K562 (cell line): Measurements from ENCODE around the gene EIF3K. TPM values are rescaled to one million over a fixed set of nuclear protein-coding genes. Genes with fewer than 3 reads are reported as not detected.

Source experiments
- ATAC-seq: fragments of 200-7000 bp; cut with Tn5 transposase; 3 replicates; pipeline ENCODE4 v1.9.1; 2020; ENCODE audit warnings: moderate library complexity
- BruUV-seq: library from RNA; stranded (reverse); fragments of 400-500 nt; replicated peaks from 2 replicates; lab custom pipeline; 2021; lab: Mats Ljungman, UMichigan
- CTCF ChIA-PET: fragments of 300-600 bp; formaldehyde crosslinking; extraction: SDS; loops from one replicate; lab custom pipeline; 2021; ENCODE audit warnings: low intra/inter-chr PET ratio; lab: Yijun Ruan, JAX
- POLR2A ChIA-PET: fragments of 300-600, 350-650 bp; sonication (Branson Sonifier 250); formaldehyde crosslinking; extraction: SDS; loops from one replicate; lab custom pipeline; 2021; ENCODE audit warnings: antibody characterized with exemption, inconsistent platforms; lab: Yijun Ruan, JAX
- DNase-seq, 4 experiments: peaks; one replicate each; pipeline versions ENCODE4 v3.0.0 to v3.0.0-alpha.2; 2011 to 2018; ENCODE audit warnings: low spot score in 3 of 4, mixed read lengths in 3 of 4; ENCODE audit errors: extremely low read depth in 1 of 4
- FAIRE-seq: peaks from 2 replicates; lab custom pipeline; 2011; peaks lifted over from hg19 to GRCh38; lab: Jason Lieb, UNC
- H2AFZ ChIP-seq: 2 replicates; pipeline ENCODE4 v1.6.0; 2011; ENCODE audit warnings: low read depth, low read length, control low read depth, inconsistent platforms
- H3K27ac ChIP-seq: fragments of 200-600 bp; 3 replicates; pipeline ENCODE4 v1.8.0; 2011; ENCODE audit warnings: low read depth, mild to moderate bottlenecking, control low read depth, inconsistent platforms, low read length, moderate library complexity, mixed read lengths; ENCODE audit errors: extremely low read depth
- H3K27me3 ChIP-seq, 2 experiments: fragments of 300-600 bp in 1 of 2; 2 replicates in 1 of 2; 3 replicates in 1 of 2; pipeline versions ENCODE4 v1.6.0 to v1.8.0; 2011; ENCODE audit warnings: inconsistent platforms in 2 of 2, low read length in 2 of 2, mild to moderate bottlenecking in 1 of 2, mixed read lengths in 1 of 2, moderate library complexity in 1 of 2; ENCODE audit not compliant: control insufficient read depth in 2 of 2, insufficient read depth in 2 of 2
- H3K36me3 ChIP-seq: fragments of 300-600 bp; 3 replicates; pipeline ENCODE4 v1.8.0; 2011; ENCODE audit warnings: mild to moderate bottlenecking, low read length, inconsistent platforms; ENCODE audit not compliant: control insufficient read depth, insufficient read depth
- H3K4me1 ChIP-seq, 2 experiments: fragments of 200-600 bp in 1 of 2; replicated peaks in 1 of 2; 2 replicates in 1 of 2; 3 replicates in 1 of 2; pipeline versions ENCODE4 v1.5.1 to v1.8.0; 2011; ENCODE audit warnings: inconsistent platforms in 2 of 2, low read length in 2 of 2, mild to moderate bottlenecking in 1 of 2, mixed read lengths in 1 of 2, moderate library complexity in 1 of 2; ENCODE audit not compliant: control insufficient read depth in 2 of 2, insufficient read depth in 2 of 2
- H3K4me2 ChIP-seq: 2 replicates; pipeline ENCODE4 v1.6.1; 2011; ENCODE audit warnings: low read length, control low read depth, inconsistent platforms, mixed read lengths; ENCODE audit not compliant: insufficient read depth
- H3K4me3 ChIP-seq: fragments of 200-600 bp; sonication (generic), shearing (Covaris generic); 2 replicates; pipeline ENCODE4 v1.5.1; 2016; ENCODE audit warnings: control low read depth, inconsistent platforms
- H3K79me2 ChIP-seq: fragments of 200-600 bp; 3 replicates; pipeline ENCODE4 v1.8.0; 2011; ENCODE audit warnings: low read length, inconsistent platforms; ENCODE audit not compliant: control insufficient read depth, insufficient read depth
- H3K9ac ChIP-seq, 2 experiments: 2 replicates each; pipeline versions ENCODE4 v1.6.0 to v1.6.1; 2011; ENCODE audit warnings: low read depth in 2 of 2, low read length in 2 of 2, control low read depth in 1 of 2, inconsistent platforms in 1 of 2, mild to moderate bottlenecking in 1 of 2, mixed read lengths in 1 of 2; ENCODE audit not compliant: insufficient read depth in 1 of 2
- H3K9me1 ChIP-seq: one replicate; pipeline ENCODE4 v1.6.0; 2011; ENCODE audit warnings: inconsistent platforms, mild to moderate bottlenecking, low read length, moderate library complexity; ENCODE audit not compliant: control insufficient read depth, insufficient read depth
- H3K9me3 ChIP-seq: replicated peaks from 2 replicates; pipeline ENCODE4 v1.5.1; 2011; ENCODE audit warnings: low read depth, low read length, inconsistent platforms; ENCODE audit not compliant: control insufficient read depth, insufficient read depth
- H4K20me1 ChIP-seq: replicated peaks from 2 replicates; pipeline ENCODE4 v1.6.1; 2011; ENCODE audit warnings: low read length, inconsistent platforms, mixed read lengths; ENCODE audit not compliant: control insufficient read depth, insufficient read depth
- BCOR ChIP-seq: fragments of 450-650 bp; IDR thresholded peaks from 2 replicates; pipeline ENCODE4 v1.6.1; 2016
- CBX3 ChIP-seq, 2 experiments: IDR thresholded peaks; 1 replicate in 1 of 2; 2 replicates in 1 of 2; pipeline ENCODE4 v1.6.1; 2012; ENCODE audit warnings: inconsistent platforms in 2 of 2, low read length in 2 of 2, borderline replicate concordance in 1 of 2, control low read depth in 1 of 2
- FOXK1 ChIP-seq: sonication (generic); formaldehyde crosslinking; IDR thresholded peaks from 2 replicates; pipeline ENCODE4 v1.8.0; 2022; ENCODE audit warnings: missing genetic modification reagents, mild to moderate bottlenecking, borderline replicate concordance
- FOXM1 ChIP-seq, 2 experiments: fragments of 450-650 bp in 1 of 2; sonication (generic) in 1 of 2; formaldehyde crosslinking in 1 of 2; IDR thresholded peaks; 2 replicates each; pipeline versions ENCODE4 v1.6.1 to v1.9.0; 2017 to 2022; ENCODE audit warnings: low read depth in 2 of 2, mild to moderate bottlenecking in 2 of 2, missing genetic modification reagents in 1 of 2, moderate library complexity in 1 of 2
- HMGN3 ChIP-seq: IDR thresholded peaks from 2 replicates; pipeline ENCODE4 v1.6.1; 2011; ENCODE audit warnings: borderline replicate concordance, low read depth, mild to moderate bottlenecking, mixed read lengths, low read length; ENCODE audit not compliant: insufficient read length; ENCODE audit errors: extremely low read depth
- JUNB ChIP-seq: fragments of 450-650 bp; formaldehyde crosslinking; conservative IDR thresholded peaks from 2 replicates; pipeline ENCODE4 v1.4.0; 2020; ENCODE audit warnings: mild to moderate bottlenecking
- TCF3 ChIP-seq: sonication (generic); formaldehyde crosslinking; IDR thresholded peaks from 2 replicates; pipeline ENCODE4 v1.4.0; 2020; ENCODE audit warnings: mild to moderate bottlenecking, missing genetic modification reagents
- ZC3H4 ChIP-seq: sonication (generic); formaldehyde crosslinking; IDR thresholded peaks from 2 replicates; pipeline ENCODE4 v1.9.0; 2021; ENCODE audit warnings: missing genetic modification reagents, borderline replicate concordance
- ZNF143 ChIP-seq: sonication (generic); formaldehyde crosslinking; IDR thresholded peaks from 2 replicates; pipeline ENCODE4 v1.9.0; 2022; ENCODE audit warnings: mild to moderate bottlenecking, missing genetic modification reagents
- ZNF24 ChIP-seq: fragments of 450-650 bp; IDR thresholded peaks from 2 replicates; pipeline ENCODE4 v1.6.1; 2016
- ZNF395 ChIP-seq: fragments of 200-800 bp; sonication (Bioruptor generic); IDR thresholded peaks from 2 replicates; pipeline ENCODE4 v1.6.1; 2017; ENCODE audit warnings: missing genetic modification characterization, missing compliant biosample characterization
- ZNF589 ChIP-seq: fragments of 200-800 bp; sonication (Bioruptor generic); IDR thresholded peaks from 2 replicates; pipeline ENCODE4 v1.6.1; 2016; ENCODE audit warnings: low read depth, missing genetic modification characterization, missing compliant biosample characterization
- WGBS: fragments of 100-300 bp; shearing (Covaris generic); methylation state at CpG from one replicate; pipeline ENCODE4 v1.1.6; 2016; ENCODE audit warnings: low coverage, mixed read lengths; ENCODE audit not compliant: insufficient coverage; ENCODE audit errors: missing lambda C conversion rate; 5-methylcytosine and 5-hydroxymethylcytosine counted together
- in situ Hi-C: fragments of 300-500 bp; cut with MboI; formaldehyde crosslinking; loops from 4 replicates; pipeline ENCODE4 v1.15.0; 2018; ENCODE audit warnings: inconsistent platforms, mixed read lengths
- intact Hi-C: fragments of 100-400 bp; cut with micrococcal nuclease; formaldehyde crosslinking; loops from 2 replicates; pipeline ENCODE4 v1.14.2; 2022
- polyA plus RNA-seq, 8 experiments: library from polyadenylated mRNA; depleted of rRNA in 4 of 8; stranded (reverse) in 5 of 8; unstranded in 3 of 8; fragments of >200 nt; fragmentation: Nextera tagmentation in 2 of 8; fragmentation: Illumina TruSeq in 1 of 8; extraction: Ambion mirVana in 2 of 8; extraction: Trizol in 1 of 8; gene quantifications; 2 replicates each; pipeline versions ENCODE4 v1.2.1 to v1.2.3, GENCODE V29; 2011 to 2014; ENCODE audit warnings: inconsistent platforms in 1 of 8, missing spikeins in 1 of 8
- total RNA-seq, 7 experiments: library from RNA; depleted of rRNA in 6 of 7; stranded (reverse); fragments of >200 nt in 6 of 7; fragmentation: Illumina TruSeq in 2 of 7; extraction: Trizol in 2 of 7; gene quantifications; 2 replicates each; pipeline versions ENCODE4 v1.2.1 to v1.2.3, GENCODE V29; 2011 to 2021; ENCODE audit warnings: low replicate concordance in 1 of 7

Gene EIF3K
- total and polyA plus RNA-seq, 9 of the 15 experiments (the other 6 are each of a cell fraction or from before 2014, with no cell fraction given): 387 to 1,827 (median 733) TPM

GRCh38 chr19:38663156-38663651 lies 44.2 kb downstream of the EIF3K start:
- H3K4me1 ChIP-seq: peaks cover 41 to 87% of the 10 kb centered on the region in 2 experiments
- peak overlapping the region; percentile 28 to 86; a peak in 2 of 4 replicates for H3K9ac ChIP-seq
- H3K4me3 ChIP-seq: no peak overlapping the region
- H2AFZ ChIP-seq: no peak overlapping the region
- ChIA-PET CTCF (no interaction called here), POLR2A (interaction anchor here (0.7 to 5.2 kb wide), 11 partner anchors 8 to 23 kb away, joined by 3 to 31 read pairs (median 6); partner anchors contain the start of gene ACTN4)
- WGBS: 81% methylated on average over 16 of the region's 22 CpGs
- intact Hi-C loops: no loop called here
- TF ChIP-seq JUNB (no peak), FOXM1 (IDR thresholded peaks at IDR 0.05; ENCODE audit: low read depth) (no peak), FOXM1 (CRISPR knock-in tag; IDR thresholded peaks at IDR 0.05; ENCODE audit: low read depth) (0 out of 2 replicates have a peak, but pooled peaks have one; percentile 20)
- DNase-seq (no peak), ATAC-seq (no peak), FAIRE-seq (no peak)
- H3K9me3 ChIP-seq: no peaks in the 10 kb centered on the region
- peaks cover 61% of the 10 kb centered on the region for H4K20me1 ChIP-seq
- no TSS peak for BruUV-seq
- H3K36me3 ChIP-seq: peaks cover 70% of the 10 kb centered on the region
- peaks cover 9% of the 10 kb centered on the region for H3K9me1 ChIP-seq
- in situ Hi-C loops: no loop called here
- H3K4me2 ChIP-seq: peak overlapping the region; percentile 66; the same call in 1 of the 2 replicates
- H3K79me2 ChIP-seq: peaks cover 97% of the 10 kb centered on the region
- H3K27ac ChIP-seq: peak overlapping the region; percentile 37; the same call in 1 of the 3 replicates
- H3K27me3 ChIP-seq: no peaks in the 10 kb centered on the region

- H3K4me3 ChIP-seq: no peak overlapping the region
- FAIRE-seq (peak; percentile 78), ATAC-seq (peak; percentile 73), DNase-seq (peak in 2 of 4 experiments; percentile 63 to 76)
- H3K9me1 ChIP-seq: peaks cover 6% of the 10 kb centered on the region
- H4K20me1 ChIP-seq: peaks cover 55% of the 10 kb centered on the region
- H3K4me1 ChIP-seq: peaks cover 42 to 84% of the 10 kb centered on the region in 2 experiments
- H3K27me3 ChIP-seq: no peaks in the 10 kb centered on the region
- CTCF ChIA-PET: no interaction called here
- peaks cover 96% of the 10 kb centered on the region for H3K79me2 ChIP-seq
- peak overlapping the region; percentile 66 for H3K4me2 ChIP-seq
- peaks cover 67% of the 10 kb centered on the region for H3K36me3 ChIP-seq
- in situ Hi-C loops: no loop called here
- H3K27ac ChIP-seq: peak overlapping the region; percentile 49
- no peaks in the 10 kb centered on the region for H3K9me3 ChIP-seq
- peak overlapping the region; percentile 28 to 86; a peak in 3 of 4 replicates for H3K9ac ChIP-seq
- 40% methylated on average over 19 of the region's 19 CpGs for WGBS
- no TSS peak for BruUV-seq
- intact Hi-C loops: no loop called here
- no peak overlapping the region for H2AFZ ChIP-seq
- POLR2A ChIA-PET: interaction anchor here (0.7 to 5.2 kb wide), 6 partner anchors 11 to 17 kb away, joined by 3 to 31 read pairs (median 8); partner anchors contain the start of gene ACTN4
- TF ChIP-seq ZNF24 (no peak), ZNF143 (CRISPR knock-in tag) (peak; percentile 70), ZNF589 (CRISPR knock-in tag) (no peak), CBX3 (IDR thresholded peaks at IDR 0.05; ENCODE audit: borderline replicate concordance in 1 of 2, low read length in 2 of 2) (peak in 1 of 2 experiments; percentile 37; a peak in 1 of 3 replicates), TCF3 (peak; percentile 51; the same call in 1 of the 2 replicates), ZC3H4 (0 out of 2 replicates have a peak, but pooled peaks have one; percentile 26), ZNF395 (CRISPR knock-in tag) (0 out of 2 replicates have a peak, but pooled peaks have one; percentile 32), HMGN3 (peak; percentile 29), BCOR (no peak), FOXK1 (CRISPR knock-in tag) (0 out of 2 replicates have a peak, but pooled peaks have one; percentile 6)
Observed at GRCh38 chr19:38663957-38664502, 45.0 kb downstream of the EIF3K start.
